ENCODE results near the gene RDH16.

RDH16 gene

GRCh38 chr12:56998316-56998715 is 40.9 kb upstream of the RDH16 start:
- TF ChIP-seq TAF1 (IDR thresholded peaks at IDR 0.05; ENCODE audit: low read depth, low read length): no peak
- no peak for TF ChIP-seq SPI1 (IDR thresholded peaks at IDR 0.05; ENCODE audit: low read depth, low read length)
- TF ChIP-seq POU2F2 (IDR thresholded peaks at IDR 0.05; ENCODE audit: low read depth, low read length): no peak
- no peak for TF ChIP-seq POLR2AphosphoS5 (IDR thresholded peaks at IDR 0.05; ENCODE audit: low read depth, low read length)
- no peak for TF ChIP-seq PAX5 (IDR thresholded peaks at IDR 0.05; ENCODE audit: insufficient read depth, low read length, severe bottlenecking)
- no peak for TF ChIP-seq POLR2A (IDR thresholded peaks at IDR 0.05; ENCODE audit: low read depth, low read length)
- FAIRE-seq: peak; percentile 47
- DNase-seq (ENCODE audit: insufficient read length, low spot score): no peak

DNA sequence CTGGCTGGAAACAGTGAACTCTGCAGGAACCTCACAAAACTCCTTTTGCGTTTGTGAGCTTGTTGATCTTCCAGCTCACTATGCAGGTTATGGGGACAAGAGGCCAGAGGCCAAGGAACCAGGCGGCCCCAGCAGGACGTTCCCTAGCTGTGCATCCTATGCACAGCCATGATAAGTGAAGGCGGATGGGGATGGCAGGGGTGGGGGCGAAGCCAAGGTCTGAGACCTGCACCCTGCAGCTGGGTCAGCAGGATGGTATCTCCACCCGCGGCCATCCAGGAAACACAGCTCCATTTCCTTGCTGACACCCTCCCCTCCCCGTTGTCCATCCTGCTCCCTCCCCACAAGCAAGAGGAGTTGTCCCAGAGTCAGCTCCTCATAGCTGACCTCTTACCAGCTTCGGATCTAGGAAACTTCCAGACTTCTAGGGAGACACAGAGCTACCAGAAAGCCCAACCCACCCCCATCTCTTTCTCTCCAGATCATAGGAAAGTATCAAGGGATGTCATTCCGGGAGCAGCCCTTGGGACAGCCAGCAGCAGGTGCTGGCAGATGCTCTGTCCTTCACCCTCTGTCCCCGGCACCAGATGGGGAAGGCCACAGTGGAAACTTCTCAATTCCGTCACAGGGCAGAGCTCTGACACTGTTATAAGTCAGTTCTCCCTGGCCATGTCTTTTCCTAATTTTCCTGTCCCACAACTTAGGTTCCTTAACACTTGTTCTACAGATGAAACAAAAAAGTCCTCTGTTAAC is 39.6 kb upstream of the RDH16 start:
- DNase-seq (ENCODE audit: insufficient read length, low spot score) (no peak), FAIRE-seq (no peak)
- TF ChIP-seq POLR2A (IDR thresholded peaks at IDR 0.05; ENCODE audit: low read depth, low read length): no peak
- no peak for TF ChIP-seq PAX5 (IDR thresholded peaks at IDR 0.05; ENCODE audit: insufficient read depth, low read length, severe bottlenecking)
- no peak for TF ChIP-seq POU2F2 (IDR thresholded peaks at IDR 0.05; ENCODE audit: low read depth, low read length)
- no peak for TF ChIP-seq SPI1 (IDR thresholded peaks at IDR 0.05; ENCODE audit: low read depth, low read length)
- TF ChIP-seq TAF1 (IDR thresholded peaks at IDR 0.05; ENCODE audit: low read depth, low read length): no peak
- TF ChIP-seq POLR2AphosphoS5 (IDR thresholded peaks at IDR 0.05; ENCODE audit: low read depth, low read length): no peak

- DNase-seq (ENCODE audit: insufficient read length, low spot score): no peak
- FAIRE-seq: no peak
- no peak for TF ChIP-seq SPI1 (IDR thresholded peaks at IDR 0.05; ENCODE audit: low read depth, low read length)
- no peak for TF ChIP-seq PAX5 (IDR thresholded peaks at IDR 0.05; ENCODE audit: insufficient read depth, low read length, severe bottlenecking)
- no peak for TF ChIP-seq POU2F2 (IDR thresholded peaks at IDR 0.05; ENCODE audit: low read depth, low read length)
- TF ChIP-seq POLR2A (IDR thresholded peaks at IDR 0.05; ENCODE audit: low read depth, low read length): no peak
- TF ChIP-seq TAF1 (IDR thresholded peaks at IDR 0.05; ENCODE audit: low read depth, low read length): no peak
- no peak for TF ChIP-seq POLR2AphosphoS5 (IDR thresholded peaks at IDR 0.05; ENCODE audit: low read depth, low read length)
Measured at GRCh38 chr12:56995930-56996496, 38.6 kb upstream of the RDH16 start.

DNA sequence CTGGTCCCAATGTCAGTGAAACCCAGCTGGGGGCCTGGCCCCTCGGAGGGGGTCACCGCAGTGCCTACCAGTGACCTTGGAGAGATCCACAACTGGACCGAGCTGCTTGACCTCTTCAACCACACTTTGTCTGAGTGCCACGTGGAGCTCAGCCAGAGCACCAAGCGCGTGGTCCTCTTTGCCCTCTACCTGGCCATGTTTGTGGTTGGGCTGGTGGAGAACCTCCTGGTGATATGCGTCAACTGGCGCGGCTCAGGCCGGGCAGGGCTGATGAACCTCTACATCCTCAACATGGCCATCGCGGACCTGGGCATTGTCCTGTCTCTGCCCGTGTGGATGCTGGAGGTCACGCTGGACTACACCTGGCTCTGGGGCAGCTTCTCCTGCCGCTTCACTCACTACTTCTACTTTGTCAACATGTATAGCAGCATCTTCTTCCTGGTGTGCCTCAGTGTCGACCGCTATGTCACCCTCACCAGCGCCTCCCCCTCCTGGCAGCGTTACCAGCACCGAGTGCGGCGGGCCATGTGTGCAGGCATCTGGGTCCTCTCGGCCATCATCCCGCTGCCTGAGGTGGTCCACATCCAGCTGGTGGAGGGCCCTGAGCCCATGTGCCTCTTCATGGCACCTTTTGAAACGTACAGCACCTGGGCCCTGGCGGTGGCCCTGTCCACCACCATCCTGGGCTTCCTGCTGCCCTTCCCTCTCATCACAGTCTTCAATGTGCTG is 38.0 kb upstream of the RDH16 start:
- no peak for DNase-seq (ENCODE audit: insufficient read length, low spot score)
- TF ChIP-seq PAX5 (IDR thresholded peaks at IDR 0.05; ENCODE audit: insufficient read depth, low read length, severe bottlenecking) (no peak), TAF1 (IDR thresholded peaks at IDR 0.05; ENCODE audit: low read depth, low read length) (no peak), POLR2A (IDR thresholded peaks at IDR 0.05; ENCODE audit: low read depth, low read length) (no peak)
- no peak for FAIRE-seq

GRCh38 chr12:56994231-56994746 is 36.9 kb upstream of the RDH16 start:
- TF ChIP-seq PAX5 (IDR thresholded peaks at IDR 0.05; ENCODE audit: insufficient read depth, low read length, severe bottlenecking) (no peak), SPI1 (IDR thresholded peaks at IDR 0.05; ENCODE audit: low read depth, low read length) (no peak), TAF1 (IDR thresholded peaks at IDR 0.05; ENCODE audit: low read depth, low read length) (no peak), POU2F2 (IDR thresholded peaks at IDR 0.05; ENCODE audit: low read depth, low read length) (no peak), POLR2AphosphoS5 (IDR thresholded peaks at IDR 0.05; ENCODE audit: low read depth, low read length) (no peak), POLR2A (IDR thresholded peaks at IDR 0.05; ENCODE audit: low read depth, low read length) (no peak)
- no peak for DNase-seq (ENCODE audit: insufficient read length, low spot score)
- FAIRE-seq: no peak

DNA sequence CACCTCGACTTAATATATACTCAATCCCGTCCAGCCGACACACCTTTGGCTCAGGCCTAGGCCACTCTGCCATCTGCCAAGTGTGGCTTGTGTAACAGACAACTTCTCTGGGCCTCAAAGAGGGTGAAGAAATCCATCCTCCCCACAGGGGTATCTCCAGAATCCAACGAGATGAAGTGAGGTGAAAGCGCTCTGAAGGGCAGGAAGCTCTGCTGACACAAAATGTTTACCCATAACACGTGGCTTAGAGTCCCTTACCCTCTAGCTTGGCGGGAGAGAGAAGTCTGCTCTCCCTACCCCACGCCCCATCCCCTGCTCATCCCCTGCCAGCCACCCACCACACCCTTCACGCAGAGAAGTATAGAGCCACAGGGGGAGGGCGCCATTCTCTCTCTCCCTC is 35.9 kb upstream of the RDH16 start:
- DNase-seq (ENCODE audit: insufficient read length, low spot score): no peak
- TF ChIP-seq SPI1 (IDR thresholded peaks at IDR 0.05; ENCODE audit: low read depth, low read length): no peak
- no peak for TF ChIP-seq POU2F2 (IDR thresholded peaks at IDR 0.05; ENCODE audit: low read depth, low read length)
- no peak for TF ChIP-seq PAX5 (IDR thresholded peaks at IDR 0.05; ENCODE audit: insufficient read depth, low read length, severe bottlenecking)
- no peak for TF ChIP-seq TAF1 (IDR thresholded peaks at IDR 0.05; ENCODE audit: low read depth, low read length)
- no peak for TF ChIP-seq POLR2A (IDR thresholded peaks at IDR 0.05; ENCODE audit: low read depth, low read length)
- TF ChIP-seq POLR2AphosphoS5 (IDR thresholded peaks at IDR 0.05; ENCODE audit: low read depth, low read length): no peak
- FAIRE-seq: no peak

DNA sequence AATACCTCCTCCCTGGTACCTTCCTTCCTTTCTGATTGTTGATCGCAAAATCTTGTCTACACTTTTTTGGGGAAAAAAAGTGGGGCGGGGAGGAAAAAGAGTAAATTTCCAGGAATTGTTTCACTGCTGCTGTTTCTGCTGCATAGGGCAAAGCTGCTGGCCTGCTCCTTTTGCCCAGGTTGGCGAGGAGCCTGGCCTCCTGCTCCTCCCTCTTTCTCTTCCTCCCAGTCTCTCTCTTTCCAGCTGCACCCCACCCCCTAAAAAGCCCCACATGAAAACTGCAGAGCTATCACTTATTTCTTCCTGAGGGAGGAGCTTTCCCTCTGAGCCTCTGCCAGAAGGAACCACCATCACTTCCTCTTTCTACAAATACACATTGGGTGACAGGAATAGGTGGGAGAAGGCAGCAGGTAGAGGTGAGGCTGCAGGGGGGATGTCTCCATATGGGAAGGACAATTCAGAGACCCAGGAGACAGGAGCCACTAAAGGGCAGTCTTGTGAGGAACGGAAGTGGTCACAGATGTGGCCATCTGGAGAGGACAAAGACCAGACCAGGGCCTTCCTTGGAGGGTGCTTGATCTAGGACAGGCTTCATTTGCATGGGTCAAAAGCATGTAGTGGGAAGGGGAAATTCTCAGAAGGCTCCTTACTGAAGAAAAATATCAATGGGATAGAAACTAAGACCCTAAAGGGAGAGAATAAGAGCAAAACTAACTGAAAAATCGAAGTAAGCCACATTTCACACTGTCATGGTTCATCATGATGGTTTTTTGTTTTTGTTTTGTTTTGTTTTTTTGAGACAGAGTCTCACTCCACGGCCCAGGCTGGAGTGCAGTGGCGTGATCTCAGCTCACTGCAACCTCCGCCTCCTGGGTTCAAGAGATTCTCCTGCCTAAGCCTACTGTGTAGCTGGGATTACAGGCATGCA is 34.2 kb upstream of the RDH16 start:
- FAIRE-seq (no peak), DNase-seq (ENCODE audit: insufficient read length, low spot score) (no peak)
- TF ChIP-seq TAF1 (IDR thresholded peaks at IDR 0.05; ENCODE audit: low read depth, low read length) (no peak), SPI1 (IDR thresholded peaks at IDR 0.05; ENCODE audit: low read depth, low read length) (peak; percentile 89)

- TF ChIP-seq POU2F2 (IDR thresholded peaks at IDR 0.05; ENCODE audit: low read depth, low read length): no peak
- TF ChIP-seq SPI1 (IDR thresholded peaks at IDR 0.05; ENCODE audit: low read depth, low read length): no peak
- TF ChIP-seq POLR2A (IDR thresholded peaks at IDR 0.05; ENCODE audit: low read depth, low read length): no peak
- no peak for TF ChIP-seq TAF1 (IDR thresholded peaks at IDR 0.05; ENCODE audit: low read depth, low read length)
- no peak for TF ChIP-seq PAX5 (IDR thresholded peaks at IDR 0.05; ENCODE audit: insufficient read depth, low read length, severe bottlenecking)
- no peak for TF ChIP-seq POLR2AphosphoS5 (IDR thresholded peaks at IDR 0.05; ENCODE audit: low read depth, low read length)
- FAIRE-seq (no peak), DNase-seq (ENCODE audit: insufficient read length, low spot score) (no peak)
Measured at GRCh38 chr12:56990648-56991318, 33.4 kb upstream of the RDH16 start.

Data from GM12891 (cell line).